Stomach (tissue), 4 donors: ENCODE measurements around the gene KRTAP4-11.

Experiments used
- CTCF ChIP-seq, 7 experiments: fragments of 450-650 bp in 4 of 7; fragments of 200-600 bp in 3 of 7; sonication (generic) in 3 of 7; IDR thresholded peaks; one replicate each; pipeline ENCODE4 v1.5.1; 2016 to 2019; ENCODE audit warnings: antibody characterized with exemption in 7 of 7, control low read depth in 2 of 7, mild to moderate bottlenecking in 1 of 7
- POLR2A ChIP-seq, 4 donors: fragments of 450-650 bp; IDR thresholded peaks; one replicate each; pipeline ENCODE4 v1.6.1; 2016; ENCODE audit warnings: antibody characterized with exemption in 4 of 4, control low read depth in 2 of 4, mild to moderate bottlenecking in 1 of 4, moderate library complexity in 1 of 4
- POLR2AphosphoS5 ChIP-seq, 3 donors: sonication (generic); formaldehyde crosslinking; IDR thresholded peaks; one replicate each; pipeline ENCODE4 v1.6.1; 2016; ENCODE audit warnings: antibody characterized with exemption in 3 of 3

GRCh38 chr17:41111151-41111885 lies 6.9 kb downstream of the KRTAP4-11 start:
- TF ChIP-seq POLR2A (IDR thresholded peaks at IDR 0.05) (no peak), CTCF (IDR thresholded peaks at IDR 0.05) (no peak), POLR2AphosphoS5 (IDR thresholded peaks at IDR 0.05) (no peak)
